NCI-H2107 (cell line): ENCODE results near the gene EPM2A.
"Not testable (repeated sequence)": the region's sequence is repeated elsewhere in the genome, so short reads cannot be mapped to it uniquely, and the experiment has no call there.

Source experiments
- DNase-seq: peaks from one replicate; lab custom pipeline; 2025; lab: John Stamatoyannopoulos, UW

EPM2A gene

DNA sequence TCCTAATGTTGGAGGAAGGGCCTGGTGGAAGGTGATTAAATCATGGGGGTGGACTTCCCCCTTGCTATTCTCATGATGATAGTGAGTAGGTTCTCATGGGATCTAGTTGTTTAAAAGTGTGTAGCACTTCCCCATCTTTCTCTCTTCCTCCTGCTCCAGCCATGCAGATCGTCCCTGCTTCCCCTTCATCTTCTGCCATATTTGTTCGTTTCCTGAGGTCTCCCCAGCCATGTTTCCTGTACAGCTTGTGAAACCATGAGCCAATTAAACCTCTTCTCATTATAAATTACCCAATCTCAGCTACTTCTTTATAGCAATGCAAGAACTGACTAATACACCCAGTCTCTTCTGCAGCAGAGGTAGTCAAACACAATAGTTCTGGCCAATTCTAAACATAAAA lies 5.4 kb downstream of the EPM2A start:
- DNase-seq = no peak

DNA sequence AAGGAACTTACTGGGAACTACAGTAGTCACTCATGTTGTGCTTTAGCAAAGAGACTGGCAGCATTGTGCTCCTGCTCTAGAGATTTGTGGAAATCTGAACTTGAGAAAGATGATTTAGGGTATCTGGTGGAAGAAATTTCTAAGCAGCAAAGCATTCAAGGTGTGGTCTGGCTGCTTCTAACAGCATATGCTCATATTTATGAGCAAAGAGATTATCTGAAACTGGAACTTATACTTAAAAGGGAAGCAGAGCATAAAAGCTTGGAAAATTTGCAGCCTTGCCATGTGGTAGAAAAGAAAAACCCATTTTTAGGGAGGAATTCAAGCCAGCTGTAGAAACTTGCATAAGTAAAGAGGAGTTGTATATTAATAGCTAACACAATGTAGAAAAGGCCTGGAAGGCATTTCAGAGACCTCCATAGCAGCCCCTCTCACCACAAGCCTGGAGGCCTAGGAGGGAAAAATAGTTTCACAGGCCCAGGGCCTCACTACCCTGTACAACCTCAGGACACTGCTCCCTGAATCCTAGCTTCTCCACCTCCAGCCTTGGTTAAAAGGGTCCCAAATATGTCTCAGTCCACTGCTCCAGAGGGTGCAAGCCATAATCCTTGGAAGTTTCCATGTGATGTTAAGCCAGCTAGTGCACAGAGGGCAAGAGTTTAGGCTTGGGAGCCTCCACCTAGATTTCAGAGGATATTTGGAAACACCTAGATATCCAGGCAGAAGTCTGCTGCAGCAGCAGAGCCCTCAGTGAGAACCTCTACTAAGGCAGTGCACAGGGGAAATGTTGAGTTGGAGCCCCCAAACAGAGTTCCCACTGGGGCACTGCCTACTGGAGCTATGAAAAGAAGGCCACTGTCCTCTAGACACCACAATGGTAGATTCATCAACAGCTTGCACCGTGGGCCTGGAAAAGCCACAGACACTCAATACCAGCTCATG lies 6.6 kb downstream of the EPM2A start:
- DNase-seq = no peak

DNA sequence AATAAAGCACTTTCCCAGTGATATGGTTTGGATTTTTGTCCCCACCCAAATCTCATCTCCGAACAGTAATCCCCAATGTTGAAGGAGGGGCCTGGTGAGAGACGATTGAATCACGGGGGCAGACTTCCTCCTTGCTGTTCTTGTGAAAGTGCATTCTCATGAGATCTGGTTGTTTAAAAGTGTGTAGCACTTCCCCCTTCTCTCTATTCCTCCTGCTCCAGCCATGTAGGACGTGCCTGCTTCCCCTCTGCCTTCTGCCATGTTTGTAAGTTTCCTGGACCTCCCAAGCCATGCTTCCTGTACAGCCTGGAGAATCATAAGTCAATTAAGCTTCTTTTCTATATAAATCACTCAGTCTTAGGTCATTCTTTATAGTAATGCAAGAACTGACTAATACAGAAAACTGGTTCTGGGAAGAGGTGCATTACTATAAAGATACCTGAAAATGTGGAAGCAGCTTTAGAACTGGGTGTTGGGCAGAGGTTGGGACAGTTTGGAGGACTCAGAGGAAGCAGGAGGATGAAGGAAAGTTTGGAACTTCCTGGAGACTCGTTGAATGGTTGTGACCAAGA lies 7.4 kb downstream of the EPM2A start:
- DNase-seq = no peak

DNA sequence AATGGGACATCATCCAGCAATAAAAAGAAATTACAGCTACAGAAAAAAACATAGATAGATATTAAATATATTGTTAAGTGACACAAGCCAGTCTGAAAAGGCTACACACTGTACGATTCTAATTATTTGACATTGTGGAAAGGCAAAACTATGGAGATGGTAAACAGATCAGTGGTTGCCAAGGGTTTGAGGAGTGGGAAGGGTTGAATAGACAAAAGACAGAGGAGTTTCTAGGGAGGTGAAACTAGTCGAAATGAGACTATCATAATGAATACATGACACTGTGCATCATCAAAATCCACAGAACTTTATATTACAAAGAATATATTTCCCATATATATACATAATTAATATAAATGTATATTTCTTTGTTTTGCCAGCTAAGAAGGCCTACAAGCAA lies 9.8 kb downstream of the EPM2A start:
- DNase-seq = no peak

DNA sequence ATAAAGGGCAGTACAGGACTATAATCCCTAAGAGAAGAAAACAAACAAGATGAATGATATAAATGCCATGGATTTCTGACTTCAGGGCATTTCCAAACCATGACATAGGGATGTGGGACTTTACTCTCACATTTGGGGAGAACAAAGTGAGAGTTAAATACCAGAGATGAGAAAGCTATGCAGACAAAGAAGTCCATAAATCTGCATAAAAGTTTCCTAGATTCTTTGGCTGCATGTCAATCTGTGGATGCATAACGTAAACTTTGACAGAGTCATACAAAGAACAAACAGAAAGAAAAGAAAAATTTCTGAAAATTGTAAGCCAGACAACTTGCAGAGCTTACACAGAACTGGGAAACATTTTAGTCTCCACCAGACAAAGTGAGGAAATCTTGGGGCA lies 11.7 kb downstream of the EPM2A start:
- no peak for DNase-seq

DNA sequence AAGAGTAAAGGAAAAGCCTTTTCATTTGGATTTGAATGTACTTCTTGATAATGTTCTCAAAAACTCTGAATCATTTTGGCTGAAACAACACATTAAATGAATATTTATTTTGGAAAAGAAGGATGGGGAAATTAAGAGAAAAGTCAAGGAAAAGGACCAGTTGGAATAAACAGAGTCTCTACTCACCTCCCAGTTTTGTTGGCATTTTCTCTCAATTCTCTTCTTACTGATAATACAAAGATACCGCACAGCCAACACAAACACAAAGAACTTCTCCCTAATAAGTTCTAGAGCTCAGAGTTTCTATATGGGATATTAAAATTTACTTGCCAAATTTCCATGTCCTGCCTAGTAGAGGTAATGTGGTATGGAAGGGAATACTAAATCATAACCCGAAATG lies 13.1 kb downstream of the EPM2A start:
- DNase-seq = no peak

DNA sequence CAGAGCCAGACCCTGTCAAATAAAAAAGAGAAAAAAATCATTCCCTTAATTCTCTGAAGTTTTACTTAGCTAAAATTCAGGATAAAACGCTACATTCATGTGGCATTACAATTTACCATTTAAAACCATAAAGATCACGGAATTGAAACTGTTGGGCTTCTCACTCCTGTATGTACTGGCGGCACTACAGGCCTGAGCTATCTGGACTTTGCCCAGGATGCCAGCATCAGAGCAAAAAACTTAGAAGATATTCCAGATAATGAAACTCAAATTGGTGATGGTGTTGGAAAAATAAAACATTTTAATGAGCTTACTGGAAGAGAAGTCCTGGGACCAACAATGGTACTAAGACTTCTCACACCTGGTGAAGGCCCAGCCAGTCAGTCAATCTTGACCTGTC lies 14.2 kb downstream of the EPM2A start:
- DNase-seq = no peak

DNA sequence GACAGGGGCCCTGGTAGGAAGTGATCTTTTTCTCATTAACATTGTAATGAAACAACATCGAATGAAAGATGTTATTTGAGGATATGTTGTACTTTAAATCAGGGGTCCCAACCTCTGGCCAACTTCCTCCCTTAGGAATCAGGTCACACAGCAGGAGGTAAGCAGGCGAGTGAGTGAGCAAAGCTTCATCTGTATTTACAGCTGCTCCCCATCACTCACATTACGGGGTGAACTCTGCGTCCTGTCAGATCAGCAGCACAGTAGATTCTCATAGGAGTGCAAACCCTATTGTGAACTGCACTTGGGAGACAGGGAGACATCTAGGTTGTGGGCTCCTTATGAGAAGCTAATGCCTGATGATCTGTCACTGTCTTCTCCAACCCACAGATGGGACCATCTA lies 19.9 kb downstream of the EPM2A start:
- DNase-seq = no peak

DNA sequence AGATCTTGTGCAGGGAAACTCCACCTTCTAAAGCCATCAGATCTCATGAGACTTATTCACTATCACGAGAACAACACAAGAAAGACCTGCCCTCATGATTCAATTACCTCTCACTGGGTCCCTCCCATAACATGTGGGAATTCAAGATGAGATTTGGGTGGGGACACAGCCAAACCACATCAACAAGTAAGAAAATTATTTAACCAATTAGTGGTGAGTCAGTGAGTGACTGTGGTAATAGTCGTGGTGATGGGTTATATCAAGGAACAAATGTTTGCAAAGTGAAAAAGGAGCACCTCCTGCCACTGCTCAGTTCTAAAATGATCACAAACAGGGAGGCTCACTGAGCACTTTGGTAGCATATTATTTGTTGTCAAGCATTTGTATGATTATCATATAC lies 20.6 kb downstream of the EPM2A start:
- DNase-seq = no peak

DNA sequence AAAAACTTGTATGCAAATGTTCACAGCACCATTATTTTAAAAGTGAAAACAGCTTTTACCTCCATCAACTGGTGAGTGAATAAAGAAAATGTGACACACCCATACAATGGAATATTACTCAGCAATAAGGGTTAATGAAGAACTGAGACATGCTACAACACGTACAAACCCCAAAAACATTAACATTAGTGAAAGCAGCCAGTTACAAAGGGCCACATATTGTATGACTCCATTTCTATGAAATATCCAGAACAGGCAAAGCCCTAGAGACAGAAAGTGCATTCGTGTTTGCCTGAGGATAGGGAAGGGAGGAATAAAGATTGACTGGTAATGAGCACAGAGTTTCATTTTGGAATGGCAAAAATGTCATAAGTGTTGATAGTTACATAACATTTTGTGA lies 21.5 kb downstream of the EPM2A start:
- DNase-seq = no peak

DNA sequence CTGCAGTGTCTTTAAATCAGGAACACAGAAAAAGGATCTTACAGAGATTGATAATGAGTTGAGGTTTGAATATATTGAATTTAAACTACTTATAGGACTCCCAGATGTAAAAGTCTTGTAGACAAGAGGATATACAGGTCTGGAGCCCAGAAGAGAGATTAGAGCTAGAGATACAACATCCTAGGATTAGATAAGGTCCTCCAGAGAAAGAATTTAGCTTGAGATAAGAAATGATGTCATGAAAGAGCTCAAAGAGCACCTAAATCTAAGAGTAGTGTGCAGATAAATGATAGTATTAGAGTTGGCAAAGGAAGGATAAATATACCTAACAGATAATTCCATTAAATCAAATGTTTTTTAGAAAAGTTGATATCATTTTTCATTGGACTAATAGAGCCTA lies 23.9 kb downstream of the EPM2A start:
- no peak for DNase-seq

DNA sequence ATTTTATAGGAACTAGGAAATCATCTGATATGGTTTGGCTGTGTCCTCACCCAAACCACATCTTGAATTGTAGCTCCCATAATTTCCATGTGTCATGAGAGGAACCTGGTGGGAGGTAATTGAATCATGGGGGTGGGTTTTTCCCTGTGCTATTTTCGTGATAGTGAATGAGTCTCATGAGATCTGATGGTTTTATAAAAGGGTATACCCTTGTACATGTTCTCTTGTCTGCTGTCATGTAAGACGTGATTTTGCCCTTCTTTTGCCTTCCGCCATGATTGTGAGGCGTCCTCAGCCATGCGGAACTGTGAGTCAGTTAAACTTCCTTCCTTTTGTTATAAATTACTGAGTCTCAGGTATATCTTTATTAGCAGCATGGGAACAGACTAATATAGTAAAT lies 27.9 kb downstream of the EPM2A start:
- DNase-seq = no peak

DNA sequence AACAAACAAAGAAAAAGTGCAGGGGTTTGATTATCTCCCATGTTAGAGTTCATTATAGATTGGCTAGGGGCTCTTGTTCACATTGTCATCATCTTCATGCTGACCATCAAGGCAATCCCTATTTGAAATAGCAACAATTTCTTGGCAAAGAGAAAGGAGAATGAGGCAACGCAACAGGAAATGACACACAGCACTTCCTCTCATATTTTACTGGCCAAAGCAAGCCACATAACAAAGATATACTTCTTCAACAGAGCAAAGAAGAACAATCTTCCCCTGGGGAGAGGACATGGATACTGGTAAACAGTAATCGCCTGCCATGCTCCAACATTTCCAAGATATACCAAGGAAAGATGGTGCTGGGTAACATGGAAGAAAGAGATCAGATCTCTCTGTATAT lies 29.8 kb downstream of the EPM2A start:
- DNase-seq = no peak

DNA sequence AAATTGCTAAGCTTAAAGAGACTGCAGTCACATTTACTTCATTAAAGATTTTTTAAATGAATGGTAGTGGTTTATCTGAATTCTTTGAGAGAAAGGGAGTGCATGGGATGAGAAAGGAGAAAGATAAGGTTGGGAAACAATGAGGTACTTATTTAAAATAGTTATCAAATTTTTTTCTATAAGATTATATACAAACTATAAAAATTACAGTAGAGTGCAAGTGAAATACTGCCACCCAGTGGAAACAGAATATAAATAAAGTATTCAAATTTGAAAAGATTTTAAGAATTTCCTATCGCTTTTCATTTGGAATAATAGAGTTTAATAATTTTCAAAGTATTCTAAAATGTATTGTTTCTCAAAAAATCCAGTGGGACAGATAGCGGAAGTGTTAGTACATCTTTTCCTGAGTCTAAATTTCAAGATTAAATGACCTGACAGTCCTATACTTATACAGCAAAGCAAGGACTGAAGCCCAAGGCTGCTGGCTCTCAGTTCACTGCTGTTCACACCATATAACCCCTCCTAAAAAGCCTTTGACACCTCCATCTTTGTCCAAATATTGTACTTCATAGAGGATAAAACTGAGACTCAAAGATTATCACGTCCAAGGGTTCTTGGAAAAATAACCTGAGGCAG lies 31.1 kb downstream of the EPM2A start:
- no peak for DNase-seq

DNA sequence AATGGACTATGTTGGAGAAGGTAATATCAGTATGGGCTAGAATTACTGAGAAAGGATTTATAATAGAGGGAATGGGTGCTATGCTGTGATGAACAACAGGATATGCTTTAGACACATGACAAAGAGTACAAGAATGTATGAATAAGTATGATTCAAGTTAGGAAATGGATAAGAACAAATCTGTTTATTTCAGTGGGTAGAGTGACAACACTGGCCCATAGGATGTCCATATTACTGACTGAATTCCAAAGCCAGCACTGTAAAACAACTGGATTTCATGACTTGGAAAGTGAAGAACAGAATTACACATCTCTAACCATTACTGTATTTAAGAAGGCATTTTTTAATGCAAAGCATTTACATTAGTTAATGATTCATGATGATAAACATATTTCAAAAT lies 35.9 kb downstream of the EPM2A start:
- no peak for DNase-seq

DNA sequence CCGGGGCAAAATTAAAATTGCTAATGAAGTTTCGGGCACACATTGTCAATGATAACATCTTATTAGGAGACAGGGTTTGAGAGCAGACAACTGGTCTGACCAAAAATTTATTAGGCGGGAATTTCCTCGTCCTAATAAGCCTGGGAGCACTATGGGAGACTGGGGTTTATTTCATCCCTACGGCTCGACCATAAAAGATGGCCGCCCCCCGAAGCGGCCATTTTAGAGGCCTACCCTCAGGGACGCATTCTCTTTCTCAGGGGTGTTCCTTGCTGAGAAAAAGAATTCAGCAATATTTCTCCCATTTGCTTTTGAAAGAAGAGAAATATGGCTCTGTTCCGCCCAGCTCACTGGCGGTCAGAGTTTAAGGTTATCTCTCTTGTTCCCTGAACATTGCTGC lies 37.9 kb downstream of the EPM2A start:
- DNase-seq = not testable (repeated sequence)

DNA sequence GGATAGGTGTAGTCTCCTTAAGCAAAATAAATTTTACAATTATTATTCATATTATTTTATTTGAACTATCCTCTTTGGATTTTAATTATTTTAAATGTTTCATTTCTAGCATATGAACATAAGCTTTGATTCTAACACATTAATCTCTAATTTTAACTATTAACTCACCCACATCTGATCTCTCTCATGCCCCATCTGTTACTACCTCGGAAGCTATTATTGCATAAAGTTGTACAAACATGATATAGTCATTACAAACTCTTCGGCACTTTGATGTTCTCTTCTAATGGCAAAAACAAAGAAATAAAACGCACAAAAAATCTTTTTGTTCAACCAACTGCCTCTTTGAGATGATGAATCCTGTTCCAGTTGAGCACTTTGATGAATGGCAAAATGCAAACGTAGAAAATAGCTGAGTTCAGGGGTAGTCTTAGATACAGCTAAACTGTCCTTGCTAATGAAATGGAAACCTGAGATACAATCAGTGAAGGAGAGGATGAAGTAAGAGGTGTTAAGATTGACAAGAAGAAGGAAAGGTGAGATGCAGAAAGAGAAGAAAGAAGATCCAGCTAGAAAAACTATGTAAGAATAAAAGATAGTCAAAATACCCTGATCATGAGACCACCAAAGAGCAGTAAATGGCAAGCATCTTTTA lies 41.1 kb downstream of the EPM2A start:
- DNase-seq = no peak

DNA sequence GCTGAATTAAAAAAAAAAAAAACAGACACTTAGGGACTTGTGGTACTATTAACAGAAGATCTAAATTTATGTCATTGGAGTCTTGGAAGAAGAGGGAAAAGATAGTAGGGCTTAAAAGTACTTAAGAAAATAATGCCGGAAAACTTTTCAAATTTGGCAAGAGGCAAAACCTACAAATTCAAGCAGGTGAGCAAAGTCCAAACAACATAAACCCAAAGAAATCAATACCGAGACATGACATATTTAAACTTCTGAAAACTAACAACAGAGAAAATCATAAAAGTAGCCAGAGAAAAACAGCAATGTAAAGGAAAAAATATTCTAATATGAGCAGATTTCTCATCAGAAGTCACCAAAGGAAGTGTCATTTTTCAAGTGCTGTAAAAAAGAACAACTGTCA lies 44.4 kb downstream of the EPM2A start:
- no peak for DNase-seq

DNA sequence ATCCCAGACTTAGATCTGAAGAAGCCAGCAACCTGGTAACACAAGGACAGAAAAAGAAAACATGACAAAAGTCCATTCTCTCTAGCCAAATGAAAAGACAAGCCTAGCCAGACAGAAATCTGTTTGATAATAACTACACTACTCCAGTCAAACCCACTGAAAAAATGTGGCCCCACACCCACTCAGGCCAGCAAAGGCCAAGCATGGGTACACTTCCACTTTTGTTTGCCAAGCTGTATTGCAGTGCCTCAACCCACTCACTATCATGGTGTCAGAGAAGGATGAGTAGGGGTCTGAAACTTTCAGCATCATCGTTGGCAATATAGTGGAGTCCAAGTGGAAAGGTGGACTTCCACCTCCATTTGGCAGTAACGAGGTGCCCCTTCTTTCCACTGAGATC lies 45.8 kb downstream of the EPM2A start:
- DNase-seq = no peak

DNA sequence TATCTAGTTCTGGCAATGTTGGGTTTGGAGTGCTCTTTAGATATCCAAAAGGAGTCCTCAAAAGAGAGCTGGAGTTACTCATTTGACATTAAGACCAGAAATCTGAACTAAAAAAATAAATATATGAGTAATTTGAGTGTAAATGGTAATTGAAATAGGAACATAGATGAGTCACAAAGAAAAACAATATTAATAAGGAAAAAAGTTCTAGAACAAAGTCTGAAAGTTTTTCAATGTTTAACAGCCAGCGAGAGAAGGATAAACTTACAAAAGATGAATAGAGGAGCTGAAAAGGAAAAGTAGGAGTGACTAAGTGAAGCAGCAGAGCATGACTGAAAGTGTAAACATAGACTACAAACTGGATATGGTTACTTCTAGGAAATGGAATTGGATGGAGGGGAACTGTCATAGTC lies 46.8 kb downstream of the EPM2A start:
- DNase-seq = no peak

DNA sequence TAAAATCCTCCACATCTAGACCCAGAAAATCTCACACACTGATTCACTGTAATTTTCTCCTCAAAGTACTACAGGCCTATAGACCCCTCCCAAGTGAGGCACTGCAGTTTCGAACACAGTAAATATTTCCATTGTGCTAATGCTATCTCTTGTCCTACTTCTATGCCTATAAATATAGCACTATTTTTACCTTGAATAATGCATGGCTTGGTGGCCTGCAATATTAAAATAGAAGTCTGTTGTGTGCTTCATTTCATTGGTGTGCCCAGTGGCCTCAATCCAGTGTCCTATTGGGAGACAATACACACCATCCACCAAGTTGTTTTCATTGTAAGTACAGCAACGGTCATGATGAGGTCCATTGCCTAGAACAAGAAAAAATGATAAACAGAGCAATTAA lies 49.4 kb downstream of the EPM2A start:
- DNase-seq = no peak

DNA sequence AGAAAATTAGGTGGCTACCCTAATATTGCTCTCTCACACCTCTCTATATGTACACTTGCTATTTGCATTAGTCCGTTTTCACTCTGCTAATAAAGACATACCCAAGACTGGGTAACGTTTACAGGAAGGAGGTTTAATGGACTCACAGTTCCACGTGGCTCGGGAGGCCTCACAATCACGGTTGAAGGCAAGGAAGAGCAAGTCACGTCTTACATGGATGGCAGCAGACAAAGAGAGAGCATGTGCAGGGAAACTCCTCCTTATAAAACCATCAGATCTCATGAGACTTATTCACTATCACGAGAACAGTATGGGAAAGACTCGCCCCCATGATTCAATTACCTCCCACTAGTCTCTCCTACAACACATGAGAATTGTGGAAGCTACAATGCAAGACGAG lies 53.4 kb downstream of the EPM2A start:
- no peak for DNase-seq

DNA sequence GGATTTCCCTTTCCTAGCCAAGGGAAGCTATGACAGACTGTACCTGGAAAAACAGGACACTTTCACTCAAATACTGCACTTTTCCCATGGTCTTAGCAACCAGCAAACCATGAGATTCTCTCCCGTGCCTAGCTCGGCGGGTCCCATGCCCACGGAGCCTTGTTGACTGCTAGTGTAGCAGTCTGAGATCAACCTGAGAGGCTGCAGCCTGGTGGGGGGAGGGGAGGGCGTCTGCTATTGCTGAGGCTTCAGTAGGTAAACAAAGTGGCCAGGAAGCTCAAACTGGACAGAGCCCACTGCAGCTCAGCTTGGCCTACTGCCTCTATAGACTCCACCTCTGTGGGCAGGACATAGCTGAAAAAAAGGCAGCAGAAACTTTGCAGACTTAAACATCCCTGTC lies 61.8 kb downstream of the EPM2A start:
- no peak for DNase-seq
